Measurements from ENCODE around the gene GJB5. TPM values are rescaled to one million over a fixed set of nuclear protein-coding genes. Genes with fewer than 3 reads are reported as not detected.

GJB5 gene
- polyA plus RNA-seq, 1 donor from 2014 or later: not detected

- no peaks in the 10 kb centered on the region for H4K20me1 ChIP-seq (ENCODE audit: insufficient read depth)
- no peaks in the 10 kb centered on the region for H3K9me2 ChIP-seq (ENCODE audit: insufficient read depth, low read length)
- no peak overlapping the region for H3K27ac ChIP-seq (ENCODE audit: low read length)
- H3K9ac ChIP-seq (ENCODE audit: low read length): no peak overlapping the region
- H2AFZ ChIP-seq (ENCODE audit: low read depth, low read length): no peak overlapping the region
- H3K27me3 ChIP-seq (ENCODE audit: insufficient read depth, low read depth, low read length): no peaks in the 10 kb centered on the region
- no peaks in the 10 kb centered on the region for H3K36me3 ChIP-seq (ENCODE audit: insufficient read depth, low read length)
- no peaks in the 10 kb centered on the region for H3F3A ChIP-seq (ENCODE audit: insufficient read depth, low read length, poor library complexity, severe bottlenecking)
- TF ChIP-seq REST (IDR thresholded peaks at IDR 0.05; ENCODE audit: borderline replicate concordance) (no peak), POLR2AphosphoS5 (IDR thresholded peaks at IDR 0.05) (no peak), SMC3 (conservative IDR thresholded peaks at IDR 0.05; ENCODE audit: poor library complexity) (no peak), EP300 (conservative IDR thresholded peaks at IDR 0.05; ENCODE audit: poor library complexity, severe bottlenecking) (no peak), RAD21 (conservative IDR thresholded peaks at IDR 0.05) (no peak), CTCF (IDR thresholded peaks at IDR 0.05; ENCODE audit: poor library complexity, severe bottlenecking) (no peak), TAF1 (IDR thresholded peaks at IDR 0.05; ENCODE audit: low read depth) (no peak), EZH2 (IDR thresholded peaks at IDR 0.05; ENCODE audit: borderline replicate concordance, insufficient read depth, low read length, poor library complexity, severe bottlenecking) (no peak), MXI1 (conservative IDR thresholded peaks at IDR 0.05; ENCODE audit: poor library complexity, severe bottlenecking) (no peak)
- no peak overlapping the region for H3K4me2 ChIP-seq (ENCODE audit: low read length)
- H3K4me3 ChIP-seq (ENCODE audit: low read length): no peak overlapping the region
- H3K79me2 ChIP-seq (replicated peaks; ENCODE audit: insufficient read depth, low read length): no peaks in the 10 kb centered on the region
- no peaks in the 10 kb centered on the region for H3K9me3 ChIP-seq (ENCODE audit: low read length)
Measured at GRCh38 chr1:34758751-34759150, 3.9 kb downstream of the GJB5 start.

- Histone ChIP-seq H3F3A (ENCODE audit: insufficient read depth, low read length, poor library complexity, severe bottlenecking) (no peaks in the 10 kb centered on the region), H3K27ac (ENCODE audit: low read length) (no peak within 1 kb of the TSS), H3K36me3 (ENCODE audit: insufficient read depth, low read length) (no peaks in the 10 kb centered on the region), H3K4me2 (ENCODE audit: low read length) (no peak within 1 kb of the TSS), H3K9ac (ENCODE audit: low read length) (no peak within 1 kb of the TSS), H3K9me2 (ENCODE audit: insufficient read depth, low read length) (no peaks in the 10 kb centered on the region), H4K20me1 (ENCODE audit: insufficient read depth) (no peaks in the 10 kb centered on the region), H3K79me2 (replicated peaks; ENCODE audit: insufficient read depth, low read length) (no peaks in the 10 kb centered on the region), H2AFZ (ENCODE audit: low read depth, low read length) (no peak within 1 kb of the TSS), H3K27me3 (ENCODE audit: insufficient read depth, low read depth, low read length) (no peaks in the 10 kb centered on the region), H3K9me3 (ENCODE audit: low read length) (no peaks in the 10 kb centered on the region), H3K4me3 (ENCODE audit: low read length) (no peak within 1 kb of the TSS)
- TF ChIP-seq RAD21 (conservative IDR thresholded peaks at IDR 0.05): no peak
- TF ChIP-seq EP300 (conservative IDR thresholded peaks at IDR 0.05; ENCODE audit: poor library complexity, severe bottlenecking): no peak
- no peak for TF ChIP-seq TAF1 (IDR thresholded peaks at IDR 0.05; ENCODE audit: low read depth)
- no peak for TF ChIP-seq EZH2 (IDR thresholded peaks at IDR 0.05; ENCODE audit: borderline replicate concordance, insufficient read depth, low read length, poor library complexity, severe bottlenecking)
- TF ChIP-seq REST (IDR thresholded peaks at IDR 0.05; ENCODE audit: borderline replicate concordance): no peak
- no peak for TF ChIP-seq MXI1 (conservative IDR thresholded peaks at IDR 0.05; ENCODE audit: poor library complexity, severe bottlenecking)
- TF ChIP-seq POLR2AphosphoS5 (IDR thresholded peaks at IDR 0.05): no peak
- no peak for TF ChIP-seq CTCF (IDR thresholded peaks at IDR 0.05; ENCODE audit: poor library complexity, severe bottlenecking)
- TF ChIP-seq SMC3 (conservative IDR thresholded peaks at IDR 0.05; ENCODE audit: poor library complexity): no peak
Measured at GRCh38 chr1:34759503-34760357, 4.9 kb downstream of the GJB5 start, which contains the start of gene GJB4. Gene GJB4, plus strand, starts transcription at chr1:34759740. Its CDS starts 1,515 bp downstream, at chr1:34761255.

All from neural cell (in vitro differentiated cells).